Retinal pigment epithelial cell (primary cell): Measurements from ENCODE around the gene CHAC1.
"Not testable (repeated sequence)": the region's sequence is repeated elsewhere in the genome, so short reads cannot be mapped to it uniquely, and the experiment has no call there.

Experiments
- DNase-seq: peaks from one replicate; pipeline ENCODE4 v3.0.0-alpha.2; 2010; ENCODE audit warnings: low read depth
- H3K4me3 ChIP-seq: 2 replicates; pipeline ENCODE4 v1.5.1; 2011; ENCODE audit warnings: mild to moderate bottlenecking, low read length, control low read depth, moderate library complexity
- CTCF ChIP-seq: conservative IDR thresholded peaks from 2 replicates; pipeline ENCODE4 v1.5.1; 2011; ENCODE audit warnings: low read depth, low read length, control low read depth, inconsistent platforms

CHAC1 gene

DNA sequence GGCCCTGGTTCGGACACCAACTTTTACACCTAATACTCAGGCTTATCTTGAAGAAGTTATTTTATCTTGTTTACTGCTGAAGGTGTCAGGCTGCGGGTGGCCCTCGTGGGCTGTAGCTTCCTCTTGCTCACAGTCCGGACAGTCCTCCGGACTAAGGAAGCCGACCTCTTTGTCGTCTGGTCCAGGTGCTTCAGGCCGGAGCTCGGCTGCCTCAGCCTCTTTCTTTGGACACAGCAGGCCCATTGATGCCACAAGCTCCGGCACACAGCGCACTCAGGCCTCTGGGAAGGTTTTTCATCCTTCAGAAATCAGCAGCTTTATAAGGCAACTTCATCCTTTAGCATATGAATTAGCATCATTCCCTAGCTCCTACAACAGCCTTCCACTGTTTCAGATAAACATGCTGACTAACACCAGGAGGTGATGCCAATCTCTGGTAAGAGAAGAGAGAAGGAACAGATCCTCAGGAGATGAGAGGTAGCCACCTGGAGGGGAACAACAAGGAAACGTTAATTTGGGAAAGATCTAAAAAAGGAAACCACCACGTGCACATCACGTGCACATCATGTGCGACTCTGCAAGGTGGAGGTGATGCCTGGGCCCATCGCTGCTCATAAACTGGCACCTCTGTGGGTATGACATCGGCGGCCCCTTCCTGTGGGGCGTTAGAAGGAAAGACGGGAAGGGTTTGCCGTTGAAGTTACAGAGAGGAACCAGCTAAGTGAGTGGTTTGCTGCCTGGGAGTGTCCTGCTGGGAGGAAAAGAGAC, 4.4 kb upstream of the CHAC1 start:
- no peak for TF ChIP-seq CTCF
- no peak overlapping the region for H3K4me3 ChIP-seq
- no peak for DNase-seq

- no peak for TF ChIP-seq CTCF
- no peak overlapping the region for H3K4me3 ChIP-seq
- no peak for DNase-seq
Observed at GRCh38 chr15:40949756-40950207, 3.5 kb upstream of the CHAC1 start.

DNA sequence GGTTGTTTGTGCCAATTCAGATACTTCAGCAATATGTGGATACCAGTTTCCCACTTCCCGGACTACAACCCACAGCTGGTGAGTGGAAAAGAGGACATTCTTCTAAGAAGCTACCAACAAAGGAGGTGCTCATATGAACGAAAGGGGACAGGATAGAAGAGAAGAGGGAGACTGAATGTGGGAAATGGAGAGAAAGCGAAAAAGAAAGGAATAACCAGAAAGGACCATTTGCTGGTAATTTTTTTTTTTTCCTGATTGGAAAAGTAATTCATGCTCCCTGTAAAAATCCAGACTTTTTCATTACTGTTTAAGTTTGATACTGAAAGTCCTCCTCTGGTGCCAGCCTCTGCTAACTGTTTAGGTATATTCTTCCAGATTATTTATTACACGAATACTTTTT, 1.5 kb upstream of the CHAC1 start:
- no peak for DNase-seq
- TF ChIP-seq CTCF: no peak
- H3K4me3 ChIP-seq: no peak overlapping the region

DNA sequence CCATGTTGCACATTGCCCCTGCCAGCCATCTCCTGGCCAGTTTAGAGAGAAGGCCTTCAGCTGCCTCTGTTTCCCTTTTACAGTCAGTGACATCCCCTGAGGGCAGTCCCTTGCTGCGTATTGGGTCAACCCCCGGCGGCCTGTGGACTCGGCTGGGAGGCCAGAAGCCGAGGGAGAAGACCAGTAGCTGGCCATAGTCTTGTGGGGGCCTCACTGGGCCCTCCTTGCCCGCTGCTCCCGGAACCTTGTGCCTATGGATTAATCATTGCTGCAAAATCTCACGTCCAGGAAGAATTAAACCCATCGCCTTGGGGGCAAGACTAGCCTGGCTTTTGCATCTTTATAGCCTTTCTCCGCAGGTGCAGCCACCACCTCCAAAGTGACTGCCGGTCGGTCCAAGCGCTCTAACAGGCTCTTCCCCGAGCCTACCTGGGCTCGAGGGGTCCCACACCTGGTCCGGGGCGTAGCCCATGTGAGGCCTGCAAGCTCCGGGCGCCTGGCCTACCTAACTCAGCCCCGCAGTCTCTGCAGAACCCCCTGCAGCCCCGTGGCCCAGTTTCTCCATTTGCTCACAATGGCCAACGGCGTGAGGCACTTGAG, 870 bp upstream of the CHAC1 start:
- no peak for DNase-seq
- H3K4me3 ChIP-seq: peak overlapping the region; percentile 83
- TF ChIP-seq CTCF: no peak

DNA sequence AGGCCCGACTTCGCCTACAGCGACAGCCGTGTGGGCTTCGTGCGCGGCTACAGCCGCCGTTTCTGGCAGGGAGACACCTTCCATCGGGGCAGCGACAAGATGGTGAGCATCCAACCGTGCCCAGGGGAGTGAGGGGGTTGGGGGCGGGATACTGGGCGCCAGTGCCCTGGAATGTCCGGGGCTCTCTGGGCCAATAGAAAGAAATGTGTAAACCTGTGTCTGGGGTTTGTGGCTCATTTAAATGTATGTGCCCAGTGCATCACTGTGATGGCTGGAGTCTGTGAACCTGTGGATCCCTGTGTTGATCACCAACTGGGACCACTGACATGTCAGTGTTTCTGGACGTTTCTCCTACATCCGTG, 423 bp downstream of the CHAC1 start:
- H3K4me3 ChIP-seq: peak overlapping the region; percentile 83
- no peak for TF ChIP-seq CTCF
- DNase-seq: no peak

GRCh38 chr15:40954158-40954848, 1.0 kb downstream of the CHAC1 start:
- H3K4me3 ChIP-seq: peak overlapping the region; percentile 83
- DNase-seq: not testable (repeated sequence)

- no peak for TF ChIP-seq CTCF
- no peak overlapping the region for H3K4me3 ChIP-seq
- no peak for DNase-seq
Observed at GRCh38 chr15:40955141-40955903, 2.1 kb downstream of the CHAC1 start.
